Vagina (tissue), 2 donors: ENCODE results near the gene PWWP2A. TPM values are rescaled to one million over a fixed set of nuclear protein-coding genes. Genes with fewer than 3 reads are reported as not detected.

ENCODE experiments used
- DNase-seq, 2 donors: peaks; one replicate each; pipeline ENCODE4 v3.0.0-alpha.2; 2017; ENCODE audit errors: extremely low spot score in 2 of 2
- H3K27ac ChIP-seq: fragments of 200-600 bp; sonication (generic); one replicate; pipeline ENCODE4 v1.5.1; 2019
- H3K27me3 ChIP-seq: fragments of 200-600 bp; sonication (generic); one replicate; pipeline ENCODE4 v1.5.1; 2019
- H3K36me3 ChIP-seq, 2 donors: fragments of 200-600 bp; sonication (generic); one replicate each; pipeline ENCODE4 v1.5.1; 2017 to 2019
- H3K4me1 ChIP-seq: fragments of 200-600 bp; sonication (generic); one replicate; pipeline ENCODE4 v1.5.1; 2019
- H3K4me3 ChIP-seq, 2 donors: fragments of 200-600 bp; sonication (generic); 1 replicate in 1 of 2; 2 replicates in 1 of 2; pipeline ENCODE4 v1.5.1; 2016 to 2019
- H3K9me3 ChIP-seq: fragments of 200-600 bp; sonication (generic); one replicate; pipeline ENCODE4 v1.5.1; 2019
- CTCF ChIP-seq, 3 experiments: fragments of 450-650 bp in 2 of 3; fragments of 200-600 bp in 1 of 3; sonication (generic) in 1 of 3; IDR thresholded peaks; one replicate each; pipeline ENCODE4 v1.5.1; 2017 to 2019; ENCODE audit warnings: antibody characterized with exemption in 3 of 3, mild to moderate bottlenecking in 2 of 3, moderate library complexity in 2 of 3
- POLR2A ChIP-seq, 2 donors: fragments of 450-650 bp; IDR thresholded peaks; one replicate each; pipeline ENCODE4 v1.6.1; 2017; ENCODE audit warnings: antibody characterized with exemption in 2 of 2, mild to moderate bottlenecking in 2 of 2, moderate library complexity in 2 of 2
- POLR2AphosphoS5 ChIP-seq, 2 donors: sonication (generic); formaldehyde crosslinking; IDR thresholded peaks; one replicate each; pipeline ENCODE4 v1.9.0; 2017; ENCODE audit warnings: antibody characterized with exemption in 2 of 2, mild to moderate bottlenecking in 2 of 2, low read depth in 1 of 2; ENCODE audit not compliant: insufficient read depth in 1 of 2
- intact Hi-C: fragments of 100-400 bp; cut with DNase I; formaldehyde crosslinking; loops from one replicate; pipeline ENCODE4 v1.15.1; 2023
- total RNA-seq: library from RNA; depleted of rRNA; stranded (reverse); fragments of >200 nt; gene quantifications from one replicate; pipeline ENCODE4 v1.2.3, GENCODE V29; 2016

The PWWP2A gene
- total RNA-seq, 1 donor from 2014 or later, result 19.9 TPM

GRCh38 chr5:160092514-160092913, 26.7 kb downstream of the PWWP2A start:
- Histone ChIP-seq H3K4me3 (no peak overlapping the region), H3K36me3 (peaks cover 0 to 19% of the 10 kb centered on the region in 2 donors), H3K27ac (no peak overlapping the region), H3K4me1 (no peaks in the 10 kb centered on the region), H3K27me3 (no peaks in the 10 kb centered on the region), H3K9me3 (no peaks in the 10 kb centered on the region)
- TF ChIP-seq POLR2A (IDR thresholded peaks at IDR 0.05), result no peak
- no peak for TF ChIP-seq POLR2AphosphoS5 (IDR thresholded peaks at IDR 0.05; ENCODE audit: insufficient read depth in 1 of 2, low read depth in 1 of 2)
- TF ChIP-seq CTCF (IDR thresholded peaks at IDR 0.05), result no peak
- no peak for DNase-seq
- intact Hi-C loops, result no loop called here

GRCh38 chr5:160090059-160090458, 29.2 kb downstream of the PWWP2A start:
- TF ChIP-seq POLR2A (IDR thresholded peaks at IDR 0.05) (no peak), POLR2AphosphoS5 (IDR thresholded peaks at IDR 0.05; ENCODE audit: insufficient read depth in 1 of 2, low read depth in 1 of 2) (no peak), CTCF (IDR thresholded peaks at IDR 0.05) (no peak)
- no peaks in the 10 kb centered on the region for H3K9me3 ChIP-seq
- H3K27ac ChIP-seq, result no peak overlapping the region
- DNase-seq, result no peak
- H3K4me3 ChIP-seq, result no peak overlapping the region
- H3K27me3 ChIP-seq, result no peaks in the 10 kb centered on the region
- H3K4me1 ChIP-seq, result no peaks in the 10 kb centered on the region
- intact Hi-C loops, result no loop called here
- peaks cover 0 to 19% of the 10 kb centered on the region in 2 donors for H3K36me3 ChIP-seq

GRCh38 chr5:160089531-160089930, 29.7 kb downstream of the PWWP2A start:
- peaks cover 0 to 19% of the 10 kb centered on the region in 2 donors for H3K36me3 ChIP-seq
- no peaks in the 10 kb centered on the region for H3K4me1 ChIP-seq
- H3K9me3 ChIP-seq, result no peaks in the 10 kb centered on the region
- DNase-seq, result no peak
- no peak overlapping the region for H3K4me3 ChIP-seq
- no peak for TF ChIP-seq POLR2A (IDR thresholded peaks at IDR 0.05)
- TF ChIP-seq CTCF (IDR thresholded peaks at IDR 0.05), result no peak
- H3K27me3 ChIP-seq, result no peaks in the 10 kb centered on the region
- intact Hi-C loops, result no loop called here
- no peak overlapping the region for H3K27ac ChIP-seq

- intact Hi-C loops, result no loop called here
- no peak overlapping the region for H3K27ac ChIP-seq
- no peaks in the 10 kb centered on the region for H3K9me3 ChIP-seq
- TF ChIP-seq CTCF (IDR thresholded peaks at IDR 0.05) (no peak), POLR2AphosphoS5 (IDR thresholded peaks at IDR 0.05; ENCODE audit: insufficient read depth in 1 of 2, low read depth in 1 of 2) (no peak), POLR2A (IDR thresholded peaks at IDR 0.05) (no peak)
- no peaks in the 10 kb centered on the region for H3K27me3 ChIP-seq
- peaks cover 0 to 19% of the 10 kb centered on the region in 2 donors for H3K36me3 ChIP-seq
- no peaks in the 10 kb centered on the region for H3K4me1 ChIP-seq
- no peak for DNase-seq
- H3K4me3 ChIP-seq, result no peak overlapping the region
These were observed 30.4 kb downstream of the PWWP2A start for GRCh38 chr5:160088805-160089204.

- Histone ChIP-seq H3K27me3 (no peaks in the 10 kb centered on the region), H3K27ac (no peak overlapping the region), H3K4me1 (peaks cover 13% of the 10 kb centered on the region), H3K36me3 (peaks cover 0 to 3% of the 10 kb centered on the region in 2 donors), H3K4me3 (no peak overlapping the region), H3K9me3 (no peaks in the 10 kb centered on the region)
- no peak for DNase-seq
- intact Hi-C loops, result no loop called here
- no peak for TF ChIP-seq CTCF (IDR thresholded peaks at IDR 0.05)
- no peak for TF ChIP-seq POLR2A (IDR thresholded peaks at IDR 0.05)
- TF ChIP-seq POLR2AphosphoS5 (IDR thresholded peaks at IDR 0.05; ENCODE audit: insufficient read depth in 1 of 2, low read depth in 1 of 2), result no peak
These were observed 32.1 kb downstream of the PWWP2A start for GRCh38 chr5:160087199-160087598.
